NCI-H1105 treated with DMSO at 0.1 percent for 48 hours (cell line): ENCODE measurements around the gene NF1.
A peak's percentile ranks its signal among the peaks of the same experiment; 100 is the strongest.

Source experiments
- DNase-seq: peaks from one replicate; lab custom pipeline; 2025; lab: John Stamatoyannopoulos, UW

Gene NF1

GRCh38 chr17:31387438-31387837, 292.7 kb downstream of the NF1 start:
- no peak for DNase-seq

GRCh38 chr17:31388351-31388750, 293.6 kb downstream of the NF1 start:
- DNase-seq: no peak

- DNase-seq: peak; percentile 28
Measured at GRCh38 chr17:31388770-31389656, 294.2 kb downstream of the NF1 start.

- DNase-seq: no peak
Measured at GRCh38 chr17:31389657-31390381, 295.0 kb downstream of the NF1 start.

GRCh38 chr17:31390426-31390747, 295.6 kb downstream of the NF1 start:
- no peak for DNase-seq

GRCh38 chr17:31390748-31391495, 296.1 kb downstream of the NF1 start:
- peak; percentile 19 for DNase-seq

- peak; percentile 18 for DNase-seq
Measured at GRCh38 chr17:31391496-31391949, 296.7 kb downstream of the NF1 start, which contains the start of gene RAB11FIP4. RAB11FIP4 (plus strand) TSS chr17:31391675; CDS start chr17:31391853, 178 bp downstream.

- no peak for DNase-seq
Measured at GRCh38 chr17:31392002-31392855, 297.5 kb downstream of the NF1 start.

- no peak for DNase-seq
Measured at GRCh38 chr17:31392856-31393748, 298.3 kb downstream of the NF1 start.

- DNase-seq: no peak
Measured at GRCh38 chr17:31393749-31394146, 299.0 kb downstream of the NF1 start.

GRCh38 chr17:31394544-31394943, 299.8 kb downstream of the NF1 start:
- no peak for DNase-seq

GRCh38 chr17:31397256-31397939, 302.6 kb downstream of the NF1 start:
- no peak for DNase-seq

GRCh38 chr17:31398381-31399311, 303.9 kb downstream of the NF1 start:
- DNase-seq: no peak

GRCh38 chr17:31400481-31400950, 305.7 kb downstream of the NF1 start:
- no peak for DNase-seq

- no peak for DNase-seq
Measured at GRCh38 chr17:31401456-31402254, 306.9 kb downstream of the NF1 start.

GRCh38 chr17:31404028-31404949, 309.5 kb downstream of the NF1 start:
- no peak for DNase-seq
